Spinal cord (tissue), 10 donors: Measurements from ENCODE around the gene ONECUT2. TPM values are rescaled to one million over a fixed set of nuclear protein-coding genes. Genes with fewer than 3 reads are reported as not detected.
A peak's percentile ranks its signal among the peaks of the same experiment; 100 is the strongest.

Experiments used
- DNase-seq, 6 donors: peaks; one replicate each; pipeline versions ENCODE4 v3.0.0 to v3.0.0-alpha.2; 2013 to 2015; ENCODE audit warnings: low spot score in 6 of 6, low read depth in 4 of 6
- H3K27ac ChIP-seq: one replicate; pipeline ENCODE4 v1.5.1; 2013; ENCODE audit warnings: low read depth, low read length, control low read depth
- H3K27me3 ChIP-seq: one replicate; pipeline ENCODE4 v1.6.1; 2013; ENCODE audit warnings: low read length; ENCODE audit not compliant: control insufficient read depth, insufficient read depth
- H3K36me3 ChIP-seq: one replicate; pipeline ENCODE4 v1.6.1; 2013; ENCODE audit warnings: low read length; ENCODE audit not compliant: control insufficient read depth, insufficient read depth
- H3K4me1 ChIP-seq: one replicate; pipeline ENCODE4 v1.6.1; 2013; ENCODE audit warnings: low read length; ENCODE audit not compliant: control insufficient read depth, insufficient read depth
- H3K4me3 ChIP-seq: one replicate; pipeline ENCODE4 v1.5.1; 2013; ENCODE audit warnings: low read depth, low read length, control low read depth
- H3K9me3 ChIP-seq: one replicate; pipeline ENCODE4 v1.6.1; 2013; ENCODE audit warnings: low read length; ENCODE audit not compliant: control insufficient read depth, insufficient read depth
- WGBS: methylation state at CpG from one replicate; pipeline ENCODE4 v1.1.5; 2013; ENCODE audit warnings: missing lambda C conversion rate; ENCODE audit not compliant: insufficient coverage; 5-methylcytosine and 5-hydroxymethylcytosine counted together
- polyA plus RNA-seq, 2 donors: library from polyadenylated mRNA; unstranded; fragments of 120-200 nt; gene quantifications; one replicate each; pipeline ENCODE4 v1.2.1, GENCODE V29; 2013; ENCODE audit not compliant: insufficient read length in 2 of 2
- total RNA-seq, 2 donors: library from RNA; depleted of rRNA in 1 of 2; stranded (reverse); fragments of 120-200 nt in 1 of 2; fragments of >200 nt in 1 of 2; gene quantifications; one replicate each; pipeline versions ENCODE4 v1.2.3 to v1.2.4, GENCODE V29; 2013 to 2014
- donor health status: healthy.

Gene ONECUT2
- total and polyA plus RNA-seq, 4 donors, result 0.99 to 4.5 (median 2.9) TPM

GRCh38 chr18:57430079-57431001 is 4.8 kb upstream of the ONECUT2 start:
- peak in 1 of 6 donors; percentile 37 for DNase-seq
- Histone ChIP-seq H3K27me3 (peaks cover 91% of the 10 kb centered on the region), H3K9me3 (no peaks in the 10 kb centered on the region), H3K4me1 (peaks cover 28% of the 10 kb centered on the region), H3K36me3 (no peaks in the 10 kb centered on the region), H3K4me3 (no peak overlapping the region), H3K27ac (no peak overlapping the region)
- WGBS, result 2% methylated on average over 17 of the region's 34 CpGs

- no peaks in the 10 kb centered on the region for H3K9me3 ChIP-seq
- H3K4me3 ChIP-seq, result no peak overlapping the region
- peaks cover 29% of the 10 kb centered on the region for H3K4me1 ChIP-seq
- peaks cover 91% of the 10 kb centered on the region for H3K27me3 ChIP-seq
- peak in 1 of 6 donors; percentile 49 for DNase-seq
- no peaks in the 10 kb centered on the region for H3K36me3 ChIP-seq
- WGBS, result 0% methylated on average over 2 of the region's 10 CpGs
- no peak overlapping the region for H3K27ac ChIP-seq
These were observed 4.2 kb upstream of the ONECUT2 start for GRCh38 chr18:57431002-57431382.

- no peaks in the 10 kb centered on the region for H3K9me3 ChIP-seq
- no peaks in the 10 kb centered on the region for H3K36me3 ChIP-seq
- no peak overlapping the region for H3K27ac ChIP-seq
- no CpG with 5 or more reads among the region's 12 CpGs for WGBS
- peaks cover 35% of the 10 kb centered on the region for H3K4me1 ChIP-seq
- peak in 2 of 6 donors; percentile 41 to 56 for DNase-seq
- no peak overlapping the region for H3K4me3 ChIP-seq
- H3K27me3 ChIP-seq, result peaks cover 91% of the 10 kb centered on the region
These were observed 3.6 kb upstream of the ONECUT2 start for GRCh38 chr18:57431467-57432080.

GRCh38 chr18:57432140-57432539 is 3.0 kb upstream of the ONECUT2 start:
- Histone ChIP-seq H3K4me3 (no peak overlapping the region), H3K27ac (no peak overlapping the region), H3K4me1 (peaks cover 41% of the 10 kb centered on the region), H3K9me3 (no peaks in the 10 kb centered on the region), H3K36me3 (no peaks in the 10 kb centered on the region), H3K27me3 (peaks cover 91% of the 10 kb centered on the region)
- WGBS, result no CpG with 5 or more reads among the region's 4 CpGs
- peak in 2 of 6 donors; percentile 27 to 52 for DNase-seq

- Histone ChIP-seq H3K27ac (no peak overlapping the region), H3K27me3 (peaks cover 92% of the 10 kb centered on the region), H3K36me3 (no peaks in the 10 kb centered on the region), H3K9me3 (no peaks in the 10 kb centered on the region), H3K4me3 (no peak overlapping the region), H3K4me1 (peaks cover 43% of the 10 kb centered on the region)
- no CpG with 5 or more reads among the region's 9 CpGs for WGBS
- DNase-seq, result peak in 2 of 6 donors; percentile 14 to 21
These were observed 2.3 kb upstream of the ONECUT2 start for GRCh38 chr18:57432751-57433400.

GRCh38 chr18:57433482-57433881 is 1.7 kb upstream of the ONECUT2 start:
- H3K27ac ChIP-seq, result no peak overlapping the region
- H3K27me3 ChIP-seq, result peaks cover 92% of the 10 kb centered on the region
- WGBS, result 0% methylated on average over 5 of the region's 6 CpGs
- H3K36me3 ChIP-seq, result no peaks in the 10 kb centered on the region
- H3K9me3 ChIP-seq, result no peaks in the 10 kb centered on the region
- H3K4me1 ChIP-seq, result peaks cover 43% of the 10 kb centered on the region
- H3K4me3 ChIP-seq, result no peak overlapping the region
- peak in 1 of 6 donors; percentile 9 for DNase-seq

- H3K36me3 ChIP-seq, result no peaks in the 10 kb centered on the region
- peak in 2 of 6 donors; percentile 32 to 52 for DNase-seq
- no peak overlapping the region for H3K4me3 ChIP-seq
- WGBS, result 7% methylated on average over 19 of the region's 25 CpGs
- H3K9me3 ChIP-seq, result no peaks in the 10 kb centered on the region
- H3K4me1 ChIP-seq, result peaks cover 48% of the 10 kb centered on the region
- peaks cover 92% of the 10 kb centered on the region for H3K27me3 ChIP-seq
- H3K27ac ChIP-seq, result no peak overlapping the region
These were observed 1.1 kb upstream of the ONECUT2 start for GRCh38 chr18:57433934-57434535.

GRCh38 chr18:57435846-57436190 is 644 bp downstream of the ONECUT2 start:
- 0% methylated on average over 44 of the region's 44 CpGs for WGBS
- Histone ChIP-seq H3K27me3 (peaks cover 92% of the 10 kb centered on the region), H3K27ac (no peak overlapping the region), H3K9me3 (no peaks in the 10 kb centered on the region), H3K36me3 (peaks cover 3% of the 10 kb centered on the region), H3K4me1 (peaks cover 61% of the 10 kb centered on the region), H3K4me3 (peak overlapping the region; percentile 24)
- peak in 1 of 6 donors; percentile 7 for DNase-seq

GRCh38 chr18:57436191-57436964 is 1.2 kb downstream of the ONECUT2 start:
- no peak overlapping the region for H3K27ac ChIP-seq
- peaks cover 92% of the 10 kb centered on the region for H3K27me3 ChIP-seq
- DNase-seq, result peak in 2 of 6 donors; percentile 18 to 31
- no peaks in the 10 kb centered on the region for H3K9me3 ChIP-seq
- 3% methylated on average over 62 of the region's 62 CpGs for WGBS
- H3K36me3 ChIP-seq, result peaks cover 6% of the 10 kb centered on the region
- H3K4me3 ChIP-seq, result peak overlapping the region; percentile 24
- H3K4me1 ChIP-seq, result peaks cover 67% of the 10 kb centered on the region
